VCaP (cell line): Measurements from ENCODE around the gene HNRNPA2B1.

Experiments used
- H3K27ac ChIP-seq: fragments of 450-650 bp; 2 replicates; pipeline ENCODE4 v1.5.1; 2017
- TF ChIP-seq, protein P1 (sequence below): fragments of 450-650 bp; conservative IDR thresholded peaks from 2 replicates; pipeline ENCODE4 v1.5.1; 2017; ENCODE audit warnings: mild to moderate bottlenecking, moderate library complexity

HNRNPA2B1 gene

DNA sequence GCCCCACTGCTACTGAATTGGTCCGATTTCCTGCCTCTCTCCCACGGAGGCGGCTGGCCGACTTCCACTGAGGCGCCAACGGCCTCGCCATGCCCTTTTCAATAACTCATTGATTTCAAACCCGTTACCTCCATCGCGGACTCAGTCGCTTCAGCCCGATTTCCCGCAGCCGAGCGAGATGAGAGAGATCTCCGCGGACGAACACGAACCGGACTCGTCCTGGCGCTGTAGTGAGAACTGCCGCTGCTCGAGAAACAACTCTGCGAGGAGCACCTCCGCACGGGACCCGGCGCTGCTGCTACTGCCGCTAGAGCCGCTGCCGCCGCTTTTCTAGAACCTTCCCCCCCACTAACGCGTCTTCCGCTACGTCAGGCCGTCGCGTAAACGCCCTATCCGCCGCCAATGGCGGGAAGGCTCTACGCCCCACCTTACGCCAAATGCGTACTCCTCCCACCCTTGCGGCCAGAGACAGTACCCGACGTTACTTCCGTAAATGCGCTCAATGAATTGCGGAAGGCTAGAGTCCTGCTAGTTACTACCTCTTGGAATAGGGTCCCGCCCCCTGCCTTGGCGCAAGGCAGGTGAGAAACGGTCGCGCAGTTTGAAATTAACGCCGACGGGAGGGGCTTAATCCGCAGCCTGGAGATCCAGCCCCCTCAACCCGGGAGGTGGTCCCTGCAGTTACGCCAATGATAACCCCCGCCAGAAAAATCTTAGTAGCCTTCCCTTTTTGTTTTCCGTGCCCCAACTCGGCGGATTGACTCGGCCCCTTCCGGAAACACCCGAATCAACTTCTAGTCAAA lies at the start of gene HNRNPA2B1:
Gene HNRNPA2B1, minus strand, starts transcription at position 303 of the 803 bp plus-strand sequence. Its CDS starts 169 bp downstream, at position 134.
- TF ChIP-seq, protein P1, sequence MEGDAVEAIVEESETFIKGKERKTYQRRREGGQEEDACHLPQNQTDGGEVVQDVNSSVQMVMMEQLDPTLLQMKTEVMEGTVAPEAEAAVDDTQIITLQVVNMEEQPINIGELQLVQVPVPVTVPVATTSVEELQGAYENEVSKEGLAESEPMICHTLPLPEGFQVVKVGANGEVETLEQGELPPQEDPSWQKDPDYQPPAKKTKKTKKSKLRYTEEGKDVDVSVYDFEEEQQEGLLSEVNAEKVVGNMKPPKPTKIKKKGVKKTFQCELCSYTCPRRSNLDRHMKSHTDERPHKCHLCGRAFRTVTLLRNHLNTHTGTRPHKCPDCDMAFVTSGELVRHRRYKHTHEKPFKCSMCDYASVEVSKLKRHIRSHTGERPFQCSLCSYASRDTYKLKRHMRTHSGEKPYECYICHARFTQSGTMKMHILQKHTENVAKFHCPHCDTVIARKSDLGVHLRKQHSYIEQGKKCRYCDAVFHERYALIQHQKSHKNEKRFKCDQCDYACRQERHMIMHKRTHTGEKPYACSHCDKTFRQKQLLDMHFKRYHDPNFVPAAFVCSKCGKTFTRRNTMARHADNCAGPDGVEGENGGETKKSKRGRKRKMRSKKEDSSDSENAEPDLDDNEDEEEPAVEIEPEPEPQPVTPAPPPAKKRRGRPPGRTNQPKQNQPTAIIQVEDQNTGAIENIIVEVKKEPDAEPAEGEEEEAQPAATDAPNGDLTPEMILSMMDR, result no peak
- peak within 1 kb of the TSS; percentile 99 for H3K27ac ChIP-seq

DNA sequence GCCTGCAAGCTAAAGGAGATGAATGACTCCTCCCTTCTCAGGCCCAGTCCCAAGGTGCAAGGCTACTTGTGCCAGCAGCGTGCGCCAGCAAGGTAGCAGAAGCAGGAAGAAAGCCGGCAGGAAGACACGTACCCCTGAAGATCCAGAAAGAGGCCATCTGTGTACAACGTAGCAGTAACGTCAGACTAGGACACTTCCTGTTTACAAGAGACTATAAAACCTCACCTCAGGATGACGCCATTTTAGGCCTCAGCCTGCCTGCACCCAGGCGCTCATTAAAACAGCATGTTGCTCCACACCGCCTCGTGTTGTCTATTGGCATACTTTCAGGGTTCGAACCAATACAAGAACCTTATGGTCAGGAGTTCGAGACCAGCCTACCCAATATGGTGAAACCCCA lies 49.7 kb upstream of the HNRNPA2B1 start:
- TF ChIP-seq, protein P1, result no peak
- H3K27ac ChIP-seq, result no peak overlapping the region

DNA sequence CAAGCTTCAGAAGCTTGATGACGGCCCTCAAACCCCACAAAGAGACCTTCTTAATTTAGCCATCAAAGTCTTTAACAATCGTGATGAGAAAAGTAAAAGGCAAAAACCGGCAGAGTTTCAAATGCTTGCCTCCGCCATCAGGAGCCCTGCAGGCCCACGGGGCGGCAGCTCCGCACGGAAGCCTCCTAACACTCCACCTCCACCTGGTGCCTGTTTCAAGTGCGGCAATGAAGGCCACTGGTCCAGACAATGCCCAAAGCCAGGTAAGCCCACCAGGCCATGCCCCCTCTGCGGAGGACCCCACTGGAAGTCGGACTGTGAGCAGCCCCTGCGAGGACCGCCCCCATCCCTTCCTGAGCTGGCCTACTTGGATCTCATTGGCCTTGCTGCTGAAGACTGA lies 44.6 kb upstream of the HNRNPA2B1 start:
- no peak overlapping the region for H3K27ac ChIP-seq
- TF ChIP-seq, protein P1, result no peak

DNA sequence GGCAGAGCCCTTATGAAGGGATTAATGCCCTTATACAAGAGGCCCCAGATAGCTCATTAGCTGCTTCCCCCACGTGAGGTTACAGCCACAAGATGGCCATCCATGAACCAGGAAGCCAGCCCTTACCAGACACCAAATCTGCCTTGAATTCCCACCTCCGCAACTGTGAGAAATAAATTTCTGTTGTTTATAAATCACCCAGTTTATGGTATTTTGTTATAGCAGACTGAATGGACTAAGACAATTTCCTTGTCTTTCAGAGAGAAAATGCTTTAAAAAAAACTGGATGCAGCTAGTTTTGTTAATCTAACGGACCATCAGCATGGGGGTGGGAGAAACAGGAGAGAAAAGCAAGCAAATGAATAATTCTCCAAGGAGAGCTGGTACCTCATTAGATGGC lies 37.5 kb upstream of the HNRNPA2B1 start:
- TF ChIP-seq, protein P1, result no peak
- H3K27ac ChIP-seq, result no peak overlapping the region

DNA sequence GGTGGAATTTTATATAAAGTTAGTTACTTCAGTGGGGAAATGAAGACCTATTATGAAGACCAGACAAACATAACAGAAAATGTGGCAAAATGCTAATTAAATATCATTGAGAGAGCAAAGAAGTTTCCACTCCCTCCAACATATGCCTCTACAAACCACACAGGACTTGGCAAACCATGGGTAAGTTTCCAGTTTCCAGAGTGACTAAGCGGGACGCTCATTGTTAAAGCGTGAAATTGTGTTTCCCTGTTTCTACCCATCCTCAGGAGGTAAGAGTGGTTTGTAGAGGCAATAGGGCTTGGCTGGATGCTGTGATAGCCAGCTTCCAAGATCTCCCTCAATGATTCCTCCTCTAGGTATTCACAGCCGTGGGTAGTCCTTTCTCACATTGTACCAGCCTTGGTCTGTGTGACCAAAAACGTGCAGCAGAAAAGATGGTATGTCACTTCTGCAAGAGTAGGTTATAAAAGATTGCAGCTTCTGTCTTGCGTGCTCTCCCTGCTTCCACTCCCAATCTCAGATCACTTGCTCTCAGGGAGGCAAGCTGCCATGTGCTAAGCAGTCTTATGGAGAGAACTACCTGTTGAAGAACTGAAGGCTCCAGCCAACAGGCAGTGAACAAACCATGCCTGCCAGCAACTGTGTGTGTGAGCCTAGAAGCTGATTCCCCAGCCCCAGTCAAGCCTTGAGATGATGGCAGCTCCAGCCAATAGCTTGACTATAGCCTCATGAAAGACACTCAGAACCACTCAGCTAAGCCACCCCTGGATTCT lies 36.7 kb upstream of the HNRNPA2B1 start:
- no peak overlapping the region for H3K27ac ChIP-seq
- TF ChIP-seq, protein P1, result no peak

DNA sequence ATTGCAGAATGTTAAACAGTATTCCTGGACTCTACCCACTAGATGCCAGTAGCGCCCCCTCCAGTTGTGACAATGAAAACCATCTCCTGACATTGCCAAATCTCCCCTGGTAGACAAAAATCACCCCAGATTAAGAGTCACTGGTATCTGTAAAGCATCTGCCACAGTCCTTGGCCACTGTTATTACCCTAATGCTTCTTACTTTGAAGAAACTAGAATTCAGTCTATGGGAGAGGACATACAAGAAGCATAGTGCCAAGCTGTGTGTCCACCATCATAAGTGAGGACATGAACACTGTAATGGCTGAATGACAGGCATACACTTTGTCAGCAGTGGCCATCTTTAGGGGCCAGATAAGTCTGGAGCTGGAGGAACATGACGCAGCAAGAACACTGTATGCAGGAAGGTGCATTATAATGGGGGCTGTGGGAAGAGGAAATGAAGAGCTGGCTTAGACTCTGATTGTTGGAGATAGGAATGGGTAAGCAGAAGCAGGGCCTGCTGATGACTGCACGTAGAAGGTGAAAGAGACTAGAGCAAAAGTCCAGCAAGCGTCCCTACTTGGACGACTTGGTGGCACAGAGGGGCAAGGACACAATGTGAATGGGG lies 33.5 kb upstream of the HNRNPA2B1 start:
- TF ChIP-seq, protein P1, result no peak
- H3K27ac ChIP-seq, result no peak overlapping the region

DNA sequence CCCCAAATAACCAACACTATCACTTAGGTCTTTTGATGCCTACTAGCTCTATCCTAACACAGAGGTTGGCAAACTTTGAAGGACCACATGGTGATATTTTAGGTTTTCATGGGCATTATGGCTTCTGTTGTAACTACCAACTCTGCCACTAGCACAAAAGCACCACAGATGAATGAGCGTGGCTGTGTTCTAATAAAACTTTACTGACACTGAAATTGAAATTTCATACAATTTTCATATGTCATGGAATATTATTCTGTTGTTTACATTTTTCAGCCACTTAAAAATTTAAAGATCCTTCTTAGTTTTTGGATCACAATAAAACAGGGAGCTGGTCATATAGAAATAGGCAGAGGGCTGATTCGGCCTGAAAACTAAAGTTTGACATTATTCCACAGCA lies 27.4 kb upstream of the HNRNPA2B1 start:
- H3K27ac ChIP-seq, result no peak overlapping the region
- TF ChIP-seq, protein P1, result no peak
